Measurements from ENCODE around the gene KCNJ2.

KCNJ2 gene

DNA sequence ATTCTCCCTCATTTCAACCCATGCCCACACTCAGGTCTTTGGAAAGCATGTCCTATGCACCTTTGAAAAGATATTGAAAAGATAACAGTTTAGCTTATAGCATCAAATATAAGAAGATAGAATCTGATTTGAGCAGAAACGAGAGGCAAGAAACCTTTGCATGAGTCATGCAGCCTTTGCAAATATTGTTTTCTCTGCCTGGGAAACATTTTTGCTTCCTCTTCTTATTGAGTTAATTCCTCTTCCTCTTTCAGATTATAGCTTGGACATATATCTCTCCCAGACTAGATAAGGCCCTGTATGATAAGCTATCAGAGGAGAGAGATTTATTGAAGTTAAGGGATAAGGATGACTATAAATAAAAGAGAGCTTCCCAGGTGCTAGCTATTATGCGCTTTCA, 46.1 kb upstream of the KCNJ2 start:
- TF ChIP-seq, protein P1, sequence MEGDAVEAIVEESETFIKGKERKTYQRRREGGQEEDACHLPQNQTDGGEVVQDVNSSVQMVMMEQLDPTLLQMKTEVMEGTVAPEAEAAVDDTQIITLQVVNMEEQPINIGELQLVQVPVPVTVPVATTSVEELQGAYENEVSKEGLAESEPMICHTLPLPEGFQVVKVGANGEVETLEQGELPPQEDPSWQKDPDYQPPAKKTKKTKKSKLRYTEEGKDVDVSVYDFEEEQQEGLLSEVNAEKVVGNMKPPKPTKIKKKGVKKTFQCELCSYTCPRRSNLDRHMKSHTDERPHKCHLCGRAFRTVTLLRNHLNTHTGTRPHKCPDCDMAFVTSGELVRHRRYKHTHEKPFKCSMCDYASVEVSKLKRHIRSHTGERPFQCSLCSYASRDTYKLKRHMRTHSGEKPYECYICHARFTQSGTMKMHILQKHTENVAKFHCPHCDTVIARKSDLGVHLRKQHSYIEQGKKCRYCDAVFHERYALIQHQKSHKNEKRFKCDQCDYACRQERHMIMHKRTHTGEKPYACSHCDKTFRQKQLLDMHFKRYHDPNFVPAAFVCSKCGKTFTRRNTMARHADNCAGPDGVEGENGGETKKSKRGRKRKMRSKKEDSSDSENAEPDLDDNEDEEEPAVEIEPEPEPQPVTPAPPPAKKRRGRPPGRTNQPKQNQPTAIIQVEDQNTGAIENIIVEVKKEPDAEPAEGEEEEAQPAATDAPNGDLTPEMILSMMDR (IDR thresholded peaks at IDR 0.05) = no peak
- no peak overlapping the region for H2AFZ ChIP-seq
- no peak overlapping the region for H3K4me3 ChIP-seq (ENCODE audit: low read depth, low read length)
- H3K9ac ChIP-seq = no peak overlapping the region
- peaks cover 16% of the 10 kb centered on the region for H3K79me2 ChIP-seq
- H3K27me3 ChIP-seq (ENCODE audit: control insufficient read depth, insufficient read depth, low read length) = no peaks in the 10 kb centered on the region
- H3K4me2 ChIP-seq (ENCODE audit: low read length) = no peak overlapping the region
- H3K27ac ChIP-seq = peak overlapping the region; percentile 84
- H3K4me1 ChIP-seq = peaks cover 54% of the 10 kb centered on the region
- no peaks in the 10 kb centered on the region for H3K36me3 ChIP-seq (ENCODE audit: control insufficient read depth, insufficient read depth, low read length)
- H3K9me3 ChIP-seq (ENCODE audit: control insufficient read depth, low read length) = no peaks in the 10 kb centered on the region

DNA sequence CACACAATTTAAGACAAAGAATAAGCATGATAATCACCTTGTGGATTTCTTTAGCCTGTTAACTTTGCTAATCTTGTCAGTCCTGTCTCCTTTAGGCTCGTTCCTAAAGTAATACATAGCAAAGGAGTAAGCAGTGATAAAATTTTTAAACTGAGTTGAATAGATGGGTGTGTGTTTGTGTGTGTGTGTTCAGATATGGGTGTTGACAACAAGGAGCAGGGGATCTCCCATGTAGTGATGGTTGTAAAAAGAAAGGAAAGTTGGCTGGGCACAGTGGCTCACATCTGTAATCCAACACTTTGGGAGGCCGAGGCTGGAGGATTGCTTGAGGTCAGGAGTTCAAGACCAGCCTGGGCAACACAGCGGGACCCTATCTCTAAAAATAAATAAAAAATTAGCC, 44.6 kb upstream of the KCNJ2 start:
- Histone ChIP-seq H3K4me3 (ENCODE audit: low read depth, low read length) (no peak overlapping the region), H2AFZ (no peak overlapping the region), H3K4me2 (ENCODE audit: low read length) (peak overlapping the region; percentile 43), H3K79me2 (peaks cover 8% of the 10 kb centered on the region), H3K9me3 (ENCODE audit: control insufficient read depth, low read length) (no peaks in the 10 kb centered on the region), H3K9ac (no peak overlapping the region), H3K27ac (peak overlapping the region; percentile 84), H3K36me3 (ENCODE audit: control insufficient read depth, insufficient read depth, low read length) (no peaks in the 10 kb centered on the region), H3K27me3 (ENCODE audit: control insufficient read depth, insufficient read depth, low read length) (no peaks in the 10 kb centered on the region), H3K4me1 (peaks cover 50% of the 10 kb centered on the region)
- TF ChIP-seq, protein P1 (IDR thresholded peaks at IDR 0.05) = no peak

DNA sequence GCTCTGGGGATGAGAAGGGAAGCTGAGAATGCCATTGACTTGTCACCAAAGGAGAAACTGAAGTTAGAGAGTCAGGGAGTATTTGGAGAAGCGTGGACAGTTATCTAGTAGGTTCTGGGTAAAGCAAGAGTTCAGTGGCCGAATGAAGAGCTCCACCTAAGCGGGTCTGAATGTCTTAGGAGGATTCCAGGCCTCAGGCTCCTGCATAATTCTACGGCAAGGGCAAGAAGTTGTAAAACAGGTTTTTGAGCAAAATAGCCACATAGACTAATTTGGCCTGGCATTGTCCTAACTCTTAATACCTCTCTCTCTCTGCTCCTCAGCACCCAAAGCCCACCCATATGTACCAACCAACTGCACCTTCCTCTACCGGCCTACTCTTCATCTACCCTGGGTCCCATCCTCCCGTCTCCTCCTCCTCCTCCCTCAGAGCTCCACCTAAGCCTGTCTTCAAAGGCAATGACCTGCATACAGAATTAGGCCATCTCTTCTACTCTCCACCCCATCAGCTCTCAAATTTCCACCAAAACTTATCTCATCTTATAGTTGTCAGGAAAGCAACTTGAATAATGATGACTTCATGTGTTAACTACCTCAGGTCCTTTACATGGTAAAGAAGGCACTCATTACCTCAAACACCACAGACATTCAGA, 42.0 kb upstream of the KCNJ2 start:
- Histone ChIP-seq H3K4me1 (peaks cover 61% of the 10 kb centered on the region), H3K79me2 (peaks cover 7% of the 10 kb centered on the region), H3K27ac (peak overlapping the region; percentile 84), H3K27me3 (ENCODE audit: control insufficient read depth, insufficient read depth, low read length) (no peaks in the 10 kb centered on the region), H3K9ac (no peak overlapping the region), H3K4me3 (ENCODE audit: low read depth, low read length) (no peak overlapping the region), H3K4me2 (ENCODE audit: low read length) (peak overlapping the region; percentile 34), H3K36me3 (ENCODE audit: control insufficient read depth, insufficient read depth, low read length) (no peaks in the 10 kb centered on the region), H2AFZ (no peak overlapping the region), H3K9me3 (ENCODE audit: control insufficient read depth, low read length) (no peaks in the 10 kb centered on the region)
- TF ChIP-seq, protein P1 (IDR thresholded peaks at IDR 0.05) = no peak

DNA sequence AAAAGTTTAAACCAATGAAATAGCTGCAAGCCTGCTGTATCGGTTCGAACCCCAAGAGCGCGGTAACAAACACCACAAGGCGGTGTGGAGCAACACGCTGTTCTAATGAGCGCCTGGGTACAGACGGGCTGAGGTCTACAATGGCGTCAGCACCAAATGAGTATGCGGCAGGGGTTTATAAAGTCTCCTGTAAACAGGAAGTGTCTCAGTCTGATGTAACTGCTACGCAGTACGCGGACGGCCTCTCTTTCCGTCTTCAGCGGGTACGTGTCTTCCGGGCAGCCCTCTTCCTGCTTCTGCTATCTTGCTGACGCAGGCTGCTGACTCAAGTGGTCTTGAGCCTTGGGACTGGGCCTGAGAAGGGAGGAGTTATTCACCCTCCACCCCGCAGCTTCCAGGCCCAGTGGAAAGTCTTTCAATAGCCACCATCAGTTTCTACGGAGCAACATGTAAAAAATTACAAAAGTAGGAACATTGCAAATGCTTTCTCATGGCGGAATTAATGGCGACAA, 40.5 kb upstream of the KCNJ2 start:
- no peaks in the 10 kb centered on the region for H3K36me3 ChIP-seq (ENCODE audit: control insufficient read depth, insufficient read depth, low read length)
- peaks cover 55% of the 10 kb centered on the region for H3K4me1 ChIP-seq
- no peak overlapping the region for H3K9ac ChIP-seq
- H3K79me2 ChIP-seq = peaks cover 19% of the 10 kb centered on the region
- peak overlapping the region; percentile 84 for H3K27ac ChIP-seq
- TF ChIP-seq, protein P1 (IDR thresholded peaks at IDR 0.05) = no peak
- no peak overlapping the region for H3K4me2 ChIP-seq (ENCODE audit: low read length)
- no peaks in the 10 kb centered on the region for H3K27me3 ChIP-seq (ENCODE audit: control insufficient read depth, insufficient read depth, low read length)
- no peak overlapping the region for H3K4me3 ChIP-seq (ENCODE audit: low read depth, low read length)
- no peaks in the 10 kb centered on the region for H3K9me3 ChIP-seq (ENCODE audit: control insufficient read depth, low read length)
- H2AFZ ChIP-seq = no peak overlapping the region

DNA sequence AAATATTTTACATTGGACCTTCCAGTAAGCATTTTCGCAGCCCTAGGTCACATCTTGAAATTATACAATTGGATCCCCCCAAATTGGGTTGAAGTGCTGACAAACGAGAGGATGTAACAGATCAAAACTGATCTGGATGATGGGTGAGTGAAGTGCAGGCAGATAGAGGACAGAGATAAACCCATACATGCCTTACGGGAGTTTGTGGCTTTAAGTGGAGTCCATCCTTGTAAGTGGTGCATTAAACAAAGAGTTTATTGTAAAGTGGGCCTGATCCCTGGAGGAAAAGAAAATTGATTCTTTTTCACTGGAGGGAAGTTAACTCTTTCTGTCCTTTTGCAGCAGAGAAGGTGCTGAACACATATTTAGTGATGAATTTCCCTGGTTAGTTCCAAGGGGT, 39.0 kb upstream of the KCNJ2 start:
- H3K27ac ChIP-seq = peak overlapping the region; percentile 61
- TF ChIP-seq, protein P1 (IDR thresholded peaks at IDR 0.05) = no peak
- H2AFZ ChIP-seq = no peak overlapping the region
- H3K27me3 ChIP-seq (ENCODE audit: control insufficient read depth, insufficient read depth, low read length) = no peaks in the 10 kb centered on the region
- H3K9ac ChIP-seq = no peak overlapping the region
- H3K4me2 ChIP-seq (ENCODE audit: low read length) = peak overlapping the region; percentile 45
- no peaks in the 10 kb centered on the region for H3K9me3 ChIP-seq (ENCODE audit: control insufficient read depth, low read length)
- no peaks in the 10 kb centered on the region for H3K36me3 ChIP-seq (ENCODE audit: control insufficient read depth, insufficient read depth, low read length)
- no peak overlapping the region for H3K4me3 ChIP-seq (ENCODE audit: low read depth, low read length)
- H3K79me2 ChIP-seq = peaks cover 19% of the 10 kb centered on the region
- H3K4me1 ChIP-seq = peaks cover 53% of the 10 kb centered on the region
